AG04450 (cell line): ENCODE results near the gene COL23A1. TPM values are rescaled to one million over a fixed set of nuclear protein-coding genes. Genes with fewer than 3 reads are reported as not detected.
"Not testable (repeated sequence)": the region's sequence is repeated elsewhere in the genome, so short reads cannot be mapped to it uniquely, and the experiment has no call there.

Source experiments
- CTCF ChIA-PET: fragments of 300-600, 350-600 bp; formaldehyde crosslinking; extraction: SDS; loops from one replicate; lab custom pipeline; 2022; ENCODE audit warnings: antibody characterized with exemption, inconsistent platforms; lab: Charles Lee
- POLR2A ChIA-PET: fragments of 350-600 bp; formaldehyde crosslinking; extraction: SDS; loops from one replicate; lab custom pipeline; 2021; ENCODE audit warnings: antibody characterized with exemption, inconsistent platforms; lab: Yijun Ruan, JAX
- DNase-seq: peaks from one replicate; pipeline ENCODE4 v3.0.0-alpha.2; 2011; ENCODE audit warnings: low read depth, low spot score
- H3K27ac ChIP-seq: one replicate; pipeline ENCODE4 v1.5.1; 2012; ENCODE audit warnings: low read depth, low read length, control low read depth
- H3K27me3 ChIP-seq: one replicate; pipeline ENCODE4 v1.6.0; 2012; ENCODE audit warnings: low read length; ENCODE audit not compliant: control insufficient read depth, insufficient read depth
- H3K4me3 ChIP-seq: 2 replicates; pipeline ENCODE4 v1.5.1; 2011; ENCODE audit warnings: mild to moderate bottlenecking, low read depth, low read length, control low read depth
- H3K9me3 ChIP-seq: 2 replicates; pipeline ENCODE4 v1.5.1; 2012; ENCODE audit warnings: low read length; ENCODE audit not compliant: control insufficient read depth, insufficient read depth
- polyA plus RNA-seq: library from polyadenylated mRNA; depleted of rRNA; stranded (reverse); fragments of >200 nt; gene quantifications from 2 replicates; pipeline ENCODE4 v1.2.3, GENCODE V29; 2011
- TF ChIP-seq, protein P1 (sequence below): IDR thresholded peaks from 2 replicates; pipeline ENCODE4 v1.5.1; 2011; ENCODE audit warnings: low read depth, low read length, control low read depth, inconsistent platforms

The COL23A1 gene
- polyA plus RNA-seq, 1 experiment, result not detected

DNA sequence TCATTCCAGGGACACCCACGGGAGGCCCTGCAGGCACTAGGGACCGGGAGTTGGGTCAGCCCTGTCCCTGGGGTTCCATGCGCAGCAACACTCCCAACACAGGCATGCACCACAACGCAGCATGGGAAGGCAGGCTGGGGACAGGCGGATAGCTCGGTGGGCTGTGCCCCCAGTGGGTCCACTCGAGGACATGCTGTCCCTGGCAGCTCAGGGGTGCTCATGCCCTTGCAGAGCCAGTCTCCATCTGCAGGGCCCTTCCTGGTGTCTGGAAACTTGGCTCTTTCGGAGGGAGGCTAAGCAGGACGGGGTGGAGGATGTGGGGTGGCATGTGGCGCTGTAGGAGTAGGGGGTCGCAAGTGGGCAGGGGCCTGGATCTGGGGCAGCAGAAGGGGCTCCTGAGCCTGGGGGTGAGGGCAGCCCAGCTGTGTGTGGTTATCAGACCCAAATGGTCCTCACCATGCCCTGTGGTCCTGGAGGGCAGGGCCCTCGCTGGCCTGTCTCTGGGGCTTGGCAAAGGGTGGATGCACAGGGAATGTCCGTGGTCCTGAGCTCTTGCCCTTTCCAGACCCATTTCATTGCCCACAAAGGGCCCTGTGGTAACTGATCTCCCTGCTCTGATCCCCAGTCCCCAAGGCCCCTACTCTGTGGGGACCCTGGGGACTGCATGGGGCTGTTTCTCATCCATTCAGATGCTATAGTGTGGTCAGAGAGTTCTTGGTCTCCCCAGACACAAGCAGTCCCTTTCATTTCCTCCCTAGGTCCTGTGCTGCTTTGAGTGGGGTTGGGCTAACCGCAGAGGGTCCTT lies 267.3 kb downstream of the COL23A1 start:
- Histone ChIP-seq H3K27ac (no peak overlapping the region), H3K27me3 (no peaks in the 10 kb centered on the region), H3K9me3 (peaks cover 81% of the 10 kb centered on the region), H3K4me3 (no peak overlapping the region)
- ChIA-PET CTCF (no interaction called here), POLR2A (no interaction called here)
- TF ChIP-seq, protein P1, sequence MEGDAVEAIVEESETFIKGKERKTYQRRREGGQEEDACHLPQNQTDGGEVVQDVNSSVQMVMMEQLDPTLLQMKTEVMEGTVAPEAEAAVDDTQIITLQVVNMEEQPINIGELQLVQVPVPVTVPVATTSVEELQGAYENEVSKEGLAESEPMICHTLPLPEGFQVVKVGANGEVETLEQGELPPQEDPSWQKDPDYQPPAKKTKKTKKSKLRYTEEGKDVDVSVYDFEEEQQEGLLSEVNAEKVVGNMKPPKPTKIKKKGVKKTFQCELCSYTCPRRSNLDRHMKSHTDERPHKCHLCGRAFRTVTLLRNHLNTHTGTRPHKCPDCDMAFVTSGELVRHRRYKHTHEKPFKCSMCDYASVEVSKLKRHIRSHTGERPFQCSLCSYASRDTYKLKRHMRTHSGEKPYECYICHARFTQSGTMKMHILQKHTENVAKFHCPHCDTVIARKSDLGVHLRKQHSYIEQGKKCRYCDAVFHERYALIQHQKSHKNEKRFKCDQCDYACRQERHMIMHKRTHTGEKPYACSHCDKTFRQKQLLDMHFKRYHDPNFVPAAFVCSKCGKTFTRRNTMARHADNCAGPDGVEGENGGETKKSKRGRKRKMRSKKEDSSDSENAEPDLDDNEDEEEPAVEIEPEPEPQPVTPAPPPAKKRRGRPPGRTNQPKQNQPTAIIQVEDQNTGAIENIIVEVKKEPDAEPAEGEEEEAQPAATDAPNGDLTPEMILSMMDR, result no peak
- DNase-seq, result no peak

DNA sequence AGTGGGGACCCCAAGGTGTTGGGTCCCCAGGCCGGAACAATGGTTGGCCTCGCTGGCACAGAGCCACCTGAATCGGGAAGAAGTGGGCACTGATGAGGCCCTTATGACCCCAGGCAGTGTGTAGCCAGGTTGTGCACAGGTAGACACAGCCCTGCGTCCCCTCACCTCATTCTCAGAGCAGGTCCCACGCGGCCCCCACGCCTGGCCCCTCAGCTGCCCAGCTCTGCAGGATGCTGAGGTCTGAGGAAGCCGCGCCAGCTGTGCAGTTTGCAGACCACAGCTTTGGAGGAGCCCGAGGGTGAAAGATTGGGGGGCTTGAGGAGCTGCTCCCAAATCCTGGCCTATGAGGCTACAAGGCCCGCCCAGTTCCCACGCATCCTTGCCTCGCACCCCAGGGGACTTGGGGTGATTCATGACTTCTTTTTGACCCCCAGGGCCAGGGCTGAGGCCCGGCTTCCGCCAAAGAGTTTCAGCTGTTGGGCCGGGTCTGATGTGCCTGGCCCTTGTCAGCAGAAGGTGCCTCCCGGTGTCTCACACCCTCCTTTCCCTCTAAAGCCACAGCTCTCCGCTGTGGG lies 269.8 kb downstream of the COL23A1 start:
- peaks cover 66% of the 10 kb centered on the region for H3K9me3 ChIP-seq
- ChIA-PET CTCF (no interaction called here), POLR2A (no interaction called here)
- H3K4me3 ChIP-seq, result no peak overlapping the region
- DNase-seq, result no peak
- no peak overlapping the region for H3K27ac ChIP-seq
- TF ChIP-seq, protein P1, result no peak
- H3K27me3 ChIP-seq, result no peaks in the 10 kb centered on the region

DNA sequence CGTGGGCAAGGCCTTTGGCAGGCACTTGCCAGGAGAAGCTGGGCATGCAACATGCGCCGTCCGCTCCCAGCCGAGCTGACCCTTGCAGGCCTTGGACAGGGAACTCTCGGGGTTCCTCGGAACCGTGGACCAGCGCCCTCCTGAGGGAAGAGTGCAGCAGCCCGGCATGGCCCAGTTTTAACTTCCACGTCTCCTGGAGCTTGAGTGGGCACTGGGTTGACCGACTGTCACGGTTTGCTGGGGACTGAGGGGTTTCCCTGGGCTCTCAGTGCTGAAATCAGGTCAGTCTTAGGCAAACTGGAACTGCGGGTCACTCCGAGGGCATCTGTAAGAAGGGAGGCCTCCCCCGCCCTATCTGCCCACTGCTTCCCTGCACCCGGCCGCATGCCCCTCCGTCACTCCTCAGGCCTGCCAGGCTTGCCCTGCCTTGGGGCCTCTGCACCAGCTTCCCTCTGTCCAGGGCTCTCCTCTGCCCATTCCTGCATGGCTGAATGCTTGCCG lies 270.6 kb downstream of the COL23A1 start:
- no peak overlapping the region for H3K4me3 ChIP-seq
- peaks cover 63% of the 10 kb centered on the region for H3K9me3 ChIP-seq
- H3K27ac ChIP-seq, result no peak overlapping the region
- ChIA-PET POLR2A (no interaction called here), CTCF (no interaction called here)
- no peak for DNase-seq
- TF ChIP-seq, protein P1, result no peak
- H3K27me3 ChIP-seq, result no peaks in the 10 kb centered on the region

DNA sequence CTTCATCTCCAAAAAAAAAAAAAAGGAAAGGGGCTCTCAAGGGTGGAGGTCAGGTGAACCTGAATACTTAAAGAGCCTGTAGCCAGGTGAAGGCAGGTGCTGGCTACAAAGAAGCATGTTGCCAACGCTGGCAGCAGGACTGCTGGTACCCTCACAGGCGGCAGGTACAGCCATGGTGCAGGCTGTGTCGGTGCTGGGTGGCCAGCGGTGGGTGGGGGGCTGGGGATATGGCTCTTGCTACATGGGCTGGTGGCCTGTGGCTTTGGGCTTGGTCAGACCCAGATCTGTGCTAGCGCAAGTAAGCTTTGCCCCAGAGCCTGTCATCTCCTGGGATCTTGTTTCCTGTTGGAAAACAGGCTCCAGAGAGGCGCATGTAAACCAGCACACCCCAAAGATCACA lies 271.3 kb downstream of the COL23A1 start:
- H3K27ac ChIP-seq, result no peak overlapping the region
- DNase-seq, result no peak
- H3K4me3 ChIP-seq, result no peak overlapping the region
- POLR2A ChIA-PET, result no interaction called here
- H3K27me3 ChIP-seq, result no peaks in the 10 kb centered on the region
- CTCF ChIA-PET, result no interaction called here
- TF ChIP-seq, protein P1, result no peak
- peaks cover 60% of the 10 kb centered on the region for H3K9me3 ChIP-seq

DNA sequence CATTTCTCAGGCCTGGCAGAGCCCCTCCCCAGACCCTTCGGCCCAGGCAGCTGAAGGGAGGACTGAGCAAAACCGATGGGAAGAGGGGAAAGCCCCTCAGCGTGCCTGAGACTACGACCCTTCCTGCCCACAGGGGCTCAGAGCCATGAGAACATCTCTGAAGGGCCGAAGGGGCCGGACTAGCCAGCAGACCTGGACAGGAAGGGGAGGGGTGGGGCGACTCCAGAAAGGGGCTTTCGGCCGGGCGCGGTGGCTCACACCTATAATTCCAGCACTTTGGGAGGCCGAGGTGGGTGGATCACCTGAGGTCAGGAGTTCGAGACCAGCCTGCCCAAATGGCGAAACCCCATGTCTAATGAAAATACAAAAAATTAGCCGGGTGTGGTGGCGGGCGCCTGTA lies 271.8 kb downstream of the COL23A1 start:
- Histone ChIP-seq H3K27me3 (no peaks in the 10 kb centered on the region), H3K9me3 (peaks cover 60% of the 10 kb centered on the region), H3K27ac (no peak overlapping the region), H3K4me3 (no peak overlapping the region)
- no peak for DNase-seq
- TF ChIP-seq, protein P1, result no peak
- POLR2A ChIA-PET, result no interaction called here
- CTCF ChIA-PET, result no interaction called here

DNA sequence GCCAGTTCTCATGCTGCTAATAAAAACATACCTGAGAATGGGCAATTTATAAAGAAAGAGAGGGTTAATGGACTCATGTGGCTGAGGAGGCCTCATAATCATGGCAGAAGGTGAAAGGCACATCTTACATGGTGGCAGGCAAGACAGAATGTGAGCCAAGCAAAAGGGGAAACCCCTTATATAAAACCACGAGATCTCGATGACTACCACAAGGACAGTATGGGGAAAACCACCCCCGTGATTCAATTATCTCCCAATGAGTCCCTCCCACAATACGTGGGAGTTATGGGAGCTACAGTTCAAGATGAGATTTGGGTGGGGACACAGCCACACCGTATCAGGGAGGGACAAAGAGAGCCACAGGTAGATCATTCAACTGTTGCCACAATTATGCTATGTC lies 272.5 kb downstream of the COL23A1 start:
- DNase-seq, H3K4me3 ChIP-seq, CTCF ChIA-PET, H3K27ac ChIP-seq, H3K27me3 ChIP-seq, POLR2A ChIA-PET: not testable (repeated sequence)
- peaks cover 60% of the 10 kb centered on the region for H3K9me3 ChIP-seq
